ENCODE measurements around the gene CRTC1. TPM values are rescaled to one million over a fixed set of nuclear protein-coding genes. Genes with fewer than 3 reads are reported as not detected.

The CRTC1 gene
- total and polyA plus RNA-seq, 2 of the 13 experiments (the other 11 are each of a cell fraction or from before 2014, with no cell fraction given), result 2.0 to 2.7 TPM

- no peaks in the 10 kb centered on the region for H3K27me3 ChIP-seq (ENCODE audit: control insufficient read depth in 1 of 2, insufficient read depth in 2 of 2, low read length in 2 of 2)
- H3K9ac ChIP-seq (ENCODE audit: insufficient read depth, low read depth, low read length), result no peak overlapping the region
- FAIRE-seq (no peak), DNase-seq (ENCODE audit: low spot score) (no peak), ATAC-seq (no peak)
- no TSS peak for BruUV-seq (replicated peaks)
- intact Hi-C loops (cut with micrococcal nuclease; ENCODE audit: unreplicated experiment) (no loop called here), in situ Hi-C loops (cut with HindIII; ENCODE audit: extremely low pct_ligation_motif_present, low pct_unique_long_range_greater_than_20kb) (no loop called here)
- H3K36me3 ChIP-seq (replicated peaks in 1 of 2; ENCODE audit: control insufficient read depth in 1 of 2, insufficient read depth in 2 of 2, low read length in 2 of 2), result no peaks in the 10 kb centered on the region
- ChIA-PET POLR2A (no interaction called here), CTCF (ENCODE audit: low intra/inter-chr PET ratio, low total read pairs) (no interaction called here)
- no peaks in the 10 kb centered on the region for H3K9me3 ChIP-seq (ENCODE audit: low read length)
- H3K79me2 ChIP-seq (ENCODE audit: insufficient read depth, low read length), result peaks cover 13% of the 10 kb centered on the region
- H3K4me1 ChIP-seq (ENCODE audit: insufficient read depth, low read length), result peaks cover 41% of the 10 kb centered on the region
- H3K27ac ChIP-seq (ENCODE audit: extremely low read length, insufficient read depth, low read length), result no peak overlapping the region
- H2AFZ ChIP-seq (ENCODE audit: low read length), result no peak overlapping the region
- no peaks in the 10 kb centered on the region for H4K20me1 ChIP-seq (ENCODE audit: insufficient read depth, low read length)
- WGBS (ENCODE audit: low lambda C conversion rate), result 98% methylated on average over 6 of the region's 36 CpGs
- no peak overlapping the region for H3K4me2 ChIP-seq (ENCODE audit: low read depth, low read length)
- H3K4me3 ChIP-seq (replicated peaks in 1 of 3; ENCODE audit: insufficient read depth in 1 of 3, low read depth in 2 of 3, low read length in 3 of 3), result no peak overlapping the region
- no peak for TF ChIP-seq DNMT1 (CRISPR knock-in tag; IDR thresholded peaks at IDR 0.05)
- no peak for TF ChIP-seq TOE1 (CRISPR knock-in tag; IDR thresholded peaks at IDR 0.05)
- TF ChIP-seq NFIB (CRISPR knock-in tag; IDR thresholded peaks at IDR 0.05; ENCODE audit: borderline replicate concordance), result no peak
- no peak for TF ChIP-seq SP1 (IDR thresholded peaks at IDR 0.05)
- TF ChIP-seq SP1 (CRISPR knock-in tag; IDR thresholded peaks at IDR 0.05), result no peak
- no peak for TF ChIP-seq FOXP1 (IDR thresholded peaks at IDR 0.05)
- no peak for TF ChIP-seq FOXP1 (CRISPR knock-in tag; IDR thresholded peaks at IDR 0.05)
- no peak for TF ChIP-seq HMGXB3 (CRISPR knock-in tag; IDR thresholded peaks at IDR 0.05; ENCODE audit: borderline replicate concordance)
- TF ChIP-seq FOXK2 (IDR thresholded peaks at IDR 0.05), result no peak
- no peak for TF ChIP-seq HNRNPUL1 (IDR thresholded peaks at IDR 0.05; ENCODE audit: low read depth, low read length)
- no peak for TF ChIP-seq ZNF430 (CRISPR knock-in tag; IDR thresholded peaks at IDR 0.05)
- no peak for TF ChIP-seq MED1 (CRISPR knock-in tag; IDR thresholded peaks at IDR 0.05)
- TF ChIP-seq, protein P1, sequence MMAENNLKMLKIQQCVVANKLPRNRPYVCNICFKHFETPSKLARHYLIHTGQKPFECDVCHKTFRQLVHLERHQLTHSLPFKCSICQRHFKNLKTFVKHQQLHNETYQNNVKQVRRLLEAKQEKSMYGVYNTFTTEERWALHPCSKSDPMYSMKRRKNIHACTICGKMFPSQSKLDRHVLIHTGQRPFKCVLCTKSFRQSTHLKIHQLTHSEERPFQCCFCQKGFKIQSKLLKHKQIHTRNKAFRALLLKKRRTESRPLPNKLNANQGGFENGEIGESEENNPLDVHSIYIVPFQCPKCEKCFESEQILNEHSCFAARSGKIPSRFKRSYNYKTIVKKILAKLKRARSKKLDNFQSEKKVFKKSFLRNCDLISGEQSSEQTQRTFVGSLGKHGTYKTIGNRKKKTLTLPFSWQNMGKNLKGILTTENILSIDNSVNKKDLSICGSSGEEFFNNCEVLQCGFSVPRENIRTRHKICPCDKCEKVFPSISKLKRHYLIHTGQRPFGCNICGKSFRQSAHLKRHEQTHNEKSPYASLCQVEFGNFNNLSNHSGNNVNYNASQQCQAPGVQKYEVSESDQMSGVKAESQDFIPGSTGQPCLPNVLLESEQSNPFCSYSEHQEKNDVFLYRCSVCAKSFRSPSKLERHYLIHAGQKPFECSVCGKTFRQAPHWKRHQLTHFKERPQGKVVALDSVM (CRISPR knock-in tag; IDR thresholded peaks at IDR 0.05), result no peak
- no peak for TF ChIP-seq PHB2 (IDR thresholded peaks at IDR 0.05; ENCODE audit: partially characterized antibody)
- TF ChIP-seq, protein P2, sequence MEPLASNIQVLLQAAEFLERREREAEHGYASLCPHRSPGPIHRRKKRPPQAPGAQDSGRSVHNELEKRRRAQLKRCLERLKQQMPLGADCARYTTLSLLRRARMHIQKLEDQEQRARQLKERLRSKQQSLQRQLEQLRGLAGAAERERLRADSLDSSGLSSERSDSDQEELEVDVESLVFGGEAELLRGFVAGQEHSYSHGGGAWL (CRISPR knock-in tag; IDR thresholded peaks at IDR 0.05), result no peak
These were observed 60.4 kb downstream of the CRTC1 start for GRCh38 chr19:18743784-18744418.

Measured in HepG2 (cell line).